Measurements from ENCODE around the gene TMEM184A.

Gene TMEM184A

GRCh38 chr7:1579481-1580421, 23.7 kb upstream of the TMEM184A start:
- H3K27me3 ChIP-seq (ENCODE audit: control insufficient read depth in 3 of 3, insufficient read depth in 3 of 3, low read depth in 1 of 3, low read length in 3 of 3): no peaks in the 10 kb centered on the region
- no peak overlapping the region for H3K4me2 ChIP-seq (ENCODE audit: insufficient read depth, low read length, poor library complexity, severe bottlenecking)
- H4K91ac ChIP-seq (ENCODE audit: low read depth, low read length, poor library complexity): no peak overlapping the region
- H3K9ac ChIP-seq (ENCODE audit: low read depth, low read length, poor library complexity): no peak overlapping the region
- no peak overlapping the region for H3K23ac ChIP-seq (ENCODE audit: low read depth, low read length, poor library complexity)
- no peak overlapping the region for H2BK15ac ChIP-seq (ENCODE audit: low read length)
- no peak overlapping the region for H3K18ac ChIP-seq (ENCODE audit: low read length)
- H3K4me1 ChIP-seq (ENCODE audit: control insufficient read depth in 2 of 2, insufficient read depth in 1 of 2, low read depth in 1 of 2, low read length in 2 of 2): peaks cover 0 to 2% of the 10 kb centered on the region in 2 donors
- DNase-seq (ENCODE audit: low spot score): peak; percentile 70
- H2BK12ac ChIP-seq (ENCODE audit: low read length): no peak overlapping the region
- H3K4ac ChIP-seq (ENCODE audit: low read length): no peak overlapping the region
- no CpG with 5 or more reads among the region's 14 CpGs for WGBS, 2 donors (ENCODE audit: extremely low coverage in 2 of 2, insufficient read length in 2 of 2, insufficient replicate concordance in 1 of 2)
- no peak overlapping the region for H4K8ac ChIP-seq (ENCODE audit: low read depth, low read length)
- no peak overlapping the region for H2BK5ac ChIP-seq (ENCODE audit: low read length)
- no peaks in the 10 kb centered on the region for H3K36me3 ChIP-seq (replicated peaks in 1 of 2; ENCODE audit: control insufficient read depth in 2 of 2, insufficient read depth in 2 of 2, low read length in 2 of 2)
- no peak overlapping the region for H3K27ac ChIP-seq (replicated peaks; ENCODE audit: low read length)
- H3K79me1 ChIP-seq (ENCODE audit: low read depth, low read length): no peaks in the 10 kb centered on the region
- H2AFZ ChIP-seq (ENCODE audit: low read length): peak overlapping the region; percentile 47
- H2AK5ac ChIP-seq (ENCODE audit: low read depth, low read length): no peak overlapping the region
- H2BK120ac ChIP-seq (ENCODE audit: low read depth, low read length): no peak overlapping the region
- no peak overlapping the region for H3K4me3 ChIP-seq (ENCODE audit: low read length in 2 of 2)
- H3K9me3 ChIP-seq (replicated peaks in 1 of 2; ENCODE audit: control insufficient read depth in 2 of 2, insufficient read depth in 1 of 2, low read depth in 1 of 2, low read length in 2 of 2): no peaks in the 10 kb centered on the region
- no peak overlapping the region for H3K14ac ChIP-seq (ENCODE audit: low read length)

DNA sequence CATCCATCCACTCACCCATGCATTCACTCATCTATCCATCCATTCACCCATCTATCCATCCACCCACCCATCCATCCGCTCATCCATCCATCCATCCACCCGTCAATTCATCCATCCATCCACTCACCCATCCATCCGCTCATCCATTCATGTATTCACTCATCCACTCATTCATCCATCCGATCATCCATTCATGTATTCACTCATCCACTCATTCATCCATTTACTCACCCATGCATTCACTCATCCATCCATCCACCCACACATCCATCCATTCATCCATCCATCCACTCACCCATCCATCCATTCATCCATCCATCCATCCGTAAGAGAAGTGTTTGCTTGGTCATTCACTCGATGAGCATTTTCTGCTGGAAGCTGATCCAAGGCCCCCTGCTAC, 22.5 kb upstream of the TMEM184A start:
- Histone ChIP-seq H3K9ac (ENCODE audit: low read depth, low read length, poor library complexity) (no peak overlapping the region), H3K4me1 (ENCODE audit: control insufficient read depth in 2 of 2, insufficient read depth in 1 of 2, low read depth in 1 of 2, low read length in 2 of 2) (peaks cover 0 to 2% of the 10 kb centered on the region in 2 donors), H4K91ac (ENCODE audit: low read depth, low read length, poor library complexity) (no peak overlapping the region), H3K14ac (ENCODE audit: low read length) (no peak overlapping the region), H3K27me3 (ENCODE audit: control insufficient read depth in 3 of 3, insufficient read depth in 3 of 3, low read depth in 1 of 3, low read length in 3 of 3) (no peaks in the 10 kb centered on the region), H3K79me1 (ENCODE audit: low read depth, low read length) (no peaks in the 10 kb centered on the region), H2BK5ac (ENCODE audit: low read length) (no peak overlapping the region), H3K9me3 (replicated peaks in 1 of 2; ENCODE audit: control insufficient read depth in 2 of 2, insufficient read depth in 1 of 2, low read depth in 1 of 2, low read length in 2 of 2) (no peaks in the 10 kb centered on the region), H2AK5ac (ENCODE audit: low read depth, low read length) (no peak overlapping the region), H4K8ac (ENCODE audit: low read depth, low read length) (no peak overlapping the region), H3K18ac (ENCODE audit: low read length) (no peak overlapping the region), H3K23ac (ENCODE audit: low read depth, low read length, poor library complexity) (no peak overlapping the region), H3K36me3 (replicated peaks in 1 of 2; ENCODE audit: control insufficient read depth in 2 of 2, insufficient read depth in 2 of 2, low read length in 2 of 2) (no peaks in the 10 kb centered on the region), H2BK12ac (ENCODE audit: low read length) (no peak overlapping the region), H2AFZ (ENCODE audit: low read length) (no peak overlapping the region), H2BK120ac (ENCODE audit: low read depth, low read length) (no peak overlapping the region), H3K27ac (replicated peaks; ENCODE audit: low read length) (no peak overlapping the region), H3K4me2 (ENCODE audit: insufficient read depth, low read length, poor library complexity, severe bottlenecking) (no peak overlapping the region), H3K4me3 (ENCODE audit: low read length in 2 of 2) (no peak overlapping the region), H2BK15ac (ENCODE audit: low read length) (no peak overlapping the region), H3K4ac (ENCODE audit: low read length) (no peak overlapping the region)
- WGBS, 2 donors (ENCODE audit: extremely low coverage in 2 of 2, insufficient read length in 2 of 2, insufficient replicate concordance in 1 of 2): 100% methylated on average over 3 of the region's 6 CpGs; no CpG with 5 or more reads in 1 of the 2 donors
- no peak for DNase-seq (ENCODE audit: low spot score)

GRCh38 chr7:1576521-1577253, 20.7 kb upstream of the TMEM184A start:
- no peak overlapping the region for H3K4me3 ChIP-seq (ENCODE audit: low read length in 2 of 2)
- H3K27me3 ChIP-seq (ENCODE audit: control insufficient read depth in 3 of 3, insufficient read depth in 3 of 3, low read depth in 1 of 3, low read length in 3 of 3): no peaks in the 10 kb centered on the region
- no peak overlapping the region for H4K91ac ChIP-seq (ENCODE audit: low read depth, low read length, poor library complexity)
- H3K18ac ChIP-seq (ENCODE audit: low read length): no peak overlapping the region
- H3K27ac ChIP-seq (replicated peaks; ENCODE audit: low read length): no peak overlapping the region
- no peak overlapping the region for H2BK120ac ChIP-seq (ENCODE audit: low read depth, low read length)
- no peak overlapping the region for H2BK12ac ChIP-seq (ENCODE audit: low read length)
- no peak for DNase-seq (ENCODE audit: low spot score)
- peaks cover 0 to 2% of the 10 kb centered on the region in 2 donors for H3K4me1 ChIP-seq (ENCODE audit: control insufficient read depth in 2 of 2, insufficient read depth in 1 of 2, low read depth in 1 of 2, low read length in 2 of 2)
- no peak overlapping the region for H3K4me2 ChIP-seq (ENCODE audit: insufficient read depth, low read length, poor library complexity, severe bottlenecking)
- H3K14ac ChIP-seq (ENCODE audit: low read length): no peak overlapping the region
- no peak overlapping the region for H2AFZ ChIP-seq (ENCODE audit: low read length)
- no peak overlapping the region for H4K8ac ChIP-seq (ENCODE audit: low read depth, low read length)
- no CpG with 5 or more reads among the region's 15 CpGs for WGBS, 2 donors (ENCODE audit: extremely low coverage in 2 of 2, insufficient read length in 2 of 2, insufficient replicate concordance in 1 of 2)
- H3K9ac ChIP-seq (ENCODE audit: low read depth, low read length, poor library complexity): no peak overlapping the region
- H3K9me3 ChIP-seq (replicated peaks in 1 of 2; ENCODE audit: control insufficient read depth in 2 of 2, insufficient read depth in 1 of 2, low read depth in 1 of 2, low read length in 2 of 2): no peaks in the 10 kb centered on the region
- H2BK15ac ChIP-seq (ENCODE audit: low read length): no peak overlapping the region
- H2BK5ac ChIP-seq (ENCODE audit: low read length): peak overlapping the region; percentile 5
- H3K79me1 ChIP-seq (ENCODE audit: low read depth, low read length): no peaks in the 10 kb centered on the region
- no peak overlapping the region for H2AK5ac ChIP-seq (ENCODE audit: low read depth, low read length)
- H3K36me3 ChIP-seq (replicated peaks in 1 of 2; ENCODE audit: control insufficient read depth in 2 of 2, insufficient read depth in 2 of 2, low read length in 2 of 2): no peaks in the 10 kb centered on the region
- H3K4ac ChIP-seq (ENCODE audit: low read length): no peak overlapping the region
- H3K23ac ChIP-seq (ENCODE audit: low read depth, low read length, poor library complexity): no peak overlapping the region

DNA sequence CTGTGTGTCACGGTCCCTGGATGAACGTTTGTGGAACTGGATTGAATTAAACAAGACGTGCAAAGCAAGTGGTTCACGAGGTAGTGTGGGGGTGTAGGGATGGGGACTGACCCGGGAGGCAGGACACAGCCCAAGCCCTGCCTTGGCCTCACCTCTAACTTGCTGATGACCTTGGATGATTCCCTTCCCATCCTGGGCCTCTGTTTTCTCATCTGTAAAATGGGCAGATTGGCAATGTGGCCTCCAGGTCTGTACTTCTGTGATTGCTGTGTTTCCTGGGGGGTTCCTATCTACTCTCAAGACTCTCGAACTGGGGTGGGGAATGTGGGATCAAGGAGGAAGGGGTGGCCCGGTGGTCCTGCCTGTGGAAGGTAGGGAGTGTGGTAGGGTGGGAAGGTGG, 19.8 kb upstream of the TMEM184A start:
- no peak overlapping the region for H3K4ac ChIP-seq (ENCODE audit: low read length)
- peaks cover 2% of the 10 kb centered on the region in 2 donors for H3K4me1 ChIP-seq (ENCODE audit: control insufficient read depth in 2 of 2, insufficient read depth in 1 of 2, low read depth in 1 of 2, low read length in 2 of 2)
- no peak overlapping the region for H3K4me3 ChIP-seq (ENCODE audit: low read length in 2 of 2)
- H4K91ac ChIP-seq (ENCODE audit: low read depth, low read length, poor library complexity): no peak overlapping the region
- no peaks in the 10 kb centered on the region for H3K9me3 ChIP-seq (replicated peaks in 1 of 2; ENCODE audit: control insufficient read depth in 2 of 2, insufficient read depth in 1 of 2, low read depth in 1 of 2, low read length in 2 of 2)
- WGBS, 2 donors (ENCODE audit: extremely low coverage in 2 of 2, insufficient read length in 2 of 2, insufficient replicate concordance in 1 of 2): no CpG with 5 or more reads among the region's 7 CpGs
- no peak overlapping the region for H2BK120ac ChIP-seq (ENCODE audit: low read depth, low read length)
- H3K14ac ChIP-seq (ENCODE audit: low read length): no peak overlapping the region
- no peak overlapping the region for H4K8ac ChIP-seq (ENCODE audit: low read depth, low read length)
- H3K27me3 ChIP-seq (ENCODE audit: control insufficient read depth in 3 of 3, insufficient read depth in 3 of 3, low read depth in 1 of 3, low read length in 3 of 3): no peaks in the 10 kb centered on the region
- H2AFZ ChIP-seq (ENCODE audit: low read length): no peak overlapping the region
- no peak overlapping the region for H2BK12ac ChIP-seq (ENCODE audit: low read length)
- H2AK5ac ChIP-seq (ENCODE audit: low read depth, low read length): no peak overlapping the region
- peak overlapping the region; percentile 5 for H2BK5ac ChIP-seq (ENCODE audit: low read length)
- H3K36me3 ChIP-seq (replicated peaks in 1 of 2; ENCODE audit: control insufficient read depth in 2 of 2, insufficient read depth in 2 of 2, low read length in 2 of 2): no peaks in the 10 kb centered on the region
- no peak overlapping the region for H3K23ac ChIP-seq (ENCODE audit: low read depth, low read length, poor library complexity)
- no peaks in the 10 kb centered on the region for H3K79me1 ChIP-seq (ENCODE audit: low read depth, low read length)
- H3K4me2 ChIP-seq (ENCODE audit: insufficient read depth, low read length, poor library complexity, severe bottlenecking): no peak overlapping the region
- no peak for DNase-seq (ENCODE audit: low spot score)
- no peak overlapping the region for H2BK15ac ChIP-seq (ENCODE audit: low read length)
- H3K18ac ChIP-seq (ENCODE audit: low read length): no peak overlapping the region
- H3K27ac ChIP-seq (replicated peaks; ENCODE audit: low read length): no peak overlapping the region
- no peak overlapping the region for H3K9ac ChIP-seq (ENCODE audit: low read depth, low read length, poor library complexity)

Measured in neuronal stem cell (in vitro differentiated cells).